ENCODE results near the gene CFAP221.
"Not testable (repeated sequence)": the region's sequence is repeated elsewhere in the genome, so short reads cannot be mapped to it uniquely, and the experiment has no call there.

CFAP221 gene

GRCh38 chr2:119584469-119584868 is 40.2 kb downstream of the CFAP221 start:
- FAIRE-seq (no peak), DNase-seq (ENCODE audit: low spot score) (no peak)

DNA sequence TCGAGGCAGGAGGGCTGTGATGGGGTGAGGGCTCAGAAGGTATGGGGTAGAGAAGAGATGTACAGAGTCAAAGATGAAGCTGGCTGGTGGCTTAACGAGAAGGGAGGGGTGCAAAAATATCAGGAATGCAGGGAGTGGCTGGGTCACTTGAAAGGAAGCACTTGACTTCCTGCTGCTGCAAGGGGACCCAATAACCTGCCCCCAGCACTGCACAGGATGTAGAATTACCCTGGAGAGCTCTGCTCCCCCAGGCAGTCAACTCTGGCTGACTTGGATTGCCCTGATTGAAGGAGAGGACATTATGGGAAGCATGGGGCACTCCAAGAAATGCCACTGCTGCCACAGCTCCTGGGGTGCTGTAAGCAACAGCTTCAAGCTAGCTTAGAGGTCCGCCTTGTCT is 41.8 kb downstream of the CFAP221 start:
- DNase-seq (ENCODE audit: low spot score) (no peak), FAIRE-seq (no peak)

- DNase-seq (ENCODE audit: low spot score) (no peak), FAIRE-seq (no peak)
Measured at GRCh38 chr2:119590873-119591272, 46.6 kb downstream of the CFAP221 start.

- no peak for DNase-seq (ENCODE audit: low spot score)
- FAIRE-seq, result no peak
Measured at GRCh38 chr2:119591523-119591922, 47.3 kb downstream of the CFAP221 start.

DNA sequence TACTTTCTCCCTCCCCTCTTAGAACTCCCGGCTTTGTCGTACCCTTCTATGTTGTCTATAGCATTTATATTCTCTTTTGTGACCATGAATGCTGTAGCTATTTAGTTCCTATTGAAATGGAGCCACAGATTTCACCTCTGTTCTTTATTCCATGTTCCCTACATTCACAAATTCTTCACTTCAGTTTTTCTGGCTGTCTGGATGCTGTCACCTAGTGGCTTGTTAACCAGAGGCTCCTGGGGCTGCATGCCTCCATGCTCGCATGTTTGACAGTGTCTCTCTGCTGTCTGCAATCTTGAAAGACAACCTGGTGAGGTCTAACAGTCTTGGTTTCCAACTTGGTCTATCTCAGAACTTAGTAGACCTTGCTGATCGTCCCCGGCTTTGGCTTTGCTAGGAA is 48.2 kb downstream of the CFAP221 start:
- no peak for DNase-seq (ENCODE audit: low spot score)
- FAIRE-seq, result no peak

- DNase-seq (ENCODE audit: low spot score) (no peak), FAIRE-seq (no peak)
Measured at GRCh38 chr2:119596638-119597037, 52.4 kb downstream of the CFAP221 start.

- no peak for FAIRE-seq
Measured at GRCh38 chr2:119598596-119599263, 54.5 kb downstream of the CFAP221 start.

GRCh38 chr2:119599384-119599783 is 55.1 kb downstream of the CFAP221 start:
- no peak for DNase-seq (ENCODE audit: low spot score)
- FAIRE-seq, result no peak

More at GRCh38 chr2:119598596-119599263, 54.5 kb downstream of the CFAP221 start:
- no peak for DNase-seq (ENCODE audit: low spot score)

- FAIRE-seq, result no peak
- no peak for DNase-seq (ENCODE audit: low spot score)
Measured at GRCh38 chr2:119605096-119605495, 60.8 kb downstream of the CFAP221 start.

- DNase-seq (ENCODE audit: low spot score) (no peak), FAIRE-seq (no peak)
Measured at GRCh38 chr2:119606674-119607073, 62.4 kb downstream of the CFAP221 start.

DNA sequence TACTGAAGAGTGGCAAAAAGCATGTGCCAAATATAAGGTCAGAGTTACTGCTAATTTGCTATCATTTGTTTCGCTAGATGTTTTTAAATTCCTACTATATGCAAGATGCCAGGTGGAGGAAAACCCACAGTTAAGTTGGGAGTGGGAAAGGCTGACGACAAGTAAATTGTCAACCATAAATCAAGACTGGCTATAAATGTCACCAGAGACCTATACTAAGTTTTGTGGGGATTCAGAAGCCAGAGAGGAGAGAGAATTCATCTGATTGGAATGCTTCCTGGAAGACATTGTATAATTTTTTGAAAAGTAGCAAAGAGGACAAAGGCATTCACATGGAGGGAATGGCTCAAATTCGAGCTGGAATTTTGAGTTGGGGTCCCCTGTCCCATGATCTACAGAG is 64.3 kb downstream of the CFAP221 start:
- DNase-seq (ENCODE audit: low spot score) (no peak), FAIRE-seq (no peak)

- DNase-seq (ENCODE audit: low spot score) (no peak), FAIRE-seq (no peak)
Measured at GRCh38 chr2:119609337-119609736, 65.1 kb downstream of the CFAP221 start.

- DNase-seq (ENCODE audit: low spot score); FAIRE-seq: not testable (repeated sequence)
Measured at GRCh38 chr2:119614140-119614539, 69.9 kb downstream of the CFAP221 start.

DNA sequence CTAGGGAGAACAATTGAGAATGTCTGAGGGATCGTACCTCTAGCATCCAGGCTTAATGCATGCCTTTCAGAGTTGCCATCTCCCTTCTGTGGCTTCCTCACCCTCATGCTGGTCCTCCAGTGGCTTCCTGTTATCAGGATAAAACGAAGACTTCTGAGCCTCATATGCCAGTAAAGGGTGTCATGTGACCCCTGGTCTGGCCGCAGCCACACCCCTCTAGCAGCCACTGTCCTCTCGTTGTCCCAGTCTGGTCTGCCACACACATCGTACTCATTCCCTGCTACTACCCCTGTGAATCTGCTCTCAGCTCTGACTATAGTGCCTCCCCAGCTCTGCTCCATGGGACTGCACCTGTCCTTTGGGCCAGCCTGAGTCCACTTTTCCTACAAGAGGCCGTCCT is 72.2 kb downstream of the CFAP221 start:
- no peak for FAIRE-seq

GRCh38 chr2:119617455-119617854 is 73.2 kb downstream of the CFAP221 start:
- DNase-seq (ENCODE audit: low spot score), result no peak
- FAIRE-seq, result no peak

More for the DNA sequence above, 72.2 kb downstream of the CFAP221 start:
- DNase-seq (ENCODE audit: low spot score), result no peak

GRCh38 chr2:119618725-119619124 is 74.5 kb downstream of the CFAP221 start:
- not testable (repeated sequence) for FAIRE-seq

DNA sequence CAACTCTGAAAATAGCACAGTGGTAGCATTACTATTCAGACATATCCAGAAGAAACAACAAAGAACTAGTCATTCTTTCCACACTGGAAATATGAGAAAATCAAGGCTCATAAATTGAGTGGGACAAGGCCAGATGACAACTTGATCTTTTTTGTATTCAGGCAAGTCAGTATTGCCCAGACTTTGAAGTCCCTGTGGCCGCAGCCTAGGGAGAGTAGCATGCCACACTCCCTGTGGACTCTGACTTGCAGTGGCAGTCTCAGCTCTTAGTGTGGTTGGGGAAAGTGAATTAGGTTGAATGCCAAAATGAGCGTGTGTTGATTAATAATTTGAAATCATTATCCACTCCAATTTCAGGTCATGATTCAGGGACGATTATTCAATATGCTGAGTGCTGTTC is 81.0 kb downstream of the CFAP221 start:
- DNase-seq (ENCODE audit: low spot score) (no peak), FAIRE-seq (no peak)

More at GRCh38 chr2:119618725-119619124, 74.5 kb downstream of the CFAP221 start:
- DNase-seq (ENCODE audit: low spot score), result not testable (repeated sequence)

GRCh38 chr2:119629323-119629825 is 85.1 kb downstream of the CFAP221 start:
- FAIRE-seq (no peak), DNase-seq (ENCODE audit: low spot score) (no peak)

DNA sequence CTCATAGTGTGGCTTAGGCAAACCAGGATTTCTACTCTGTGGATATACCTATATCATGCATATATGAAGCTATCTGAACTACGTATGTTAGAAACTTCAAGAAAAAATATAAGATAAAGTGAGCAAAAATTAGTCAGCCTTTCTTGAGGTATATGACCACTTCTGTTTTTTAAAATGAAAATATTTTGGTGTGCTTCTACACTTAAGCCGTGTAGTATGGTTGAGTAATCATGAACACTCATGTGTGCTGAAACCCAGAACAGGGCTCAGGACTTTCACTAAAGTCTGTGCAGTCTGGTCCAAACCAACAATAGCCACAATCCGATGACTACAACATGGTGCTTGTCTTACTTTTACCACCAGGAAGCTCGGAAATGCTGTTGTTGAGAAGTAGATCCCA is 85.9 kb downstream of the CFAP221 start:
- FAIRE-seq (no peak), DNase-seq (ENCODE audit: low spot score) (no peak)

DNA sequence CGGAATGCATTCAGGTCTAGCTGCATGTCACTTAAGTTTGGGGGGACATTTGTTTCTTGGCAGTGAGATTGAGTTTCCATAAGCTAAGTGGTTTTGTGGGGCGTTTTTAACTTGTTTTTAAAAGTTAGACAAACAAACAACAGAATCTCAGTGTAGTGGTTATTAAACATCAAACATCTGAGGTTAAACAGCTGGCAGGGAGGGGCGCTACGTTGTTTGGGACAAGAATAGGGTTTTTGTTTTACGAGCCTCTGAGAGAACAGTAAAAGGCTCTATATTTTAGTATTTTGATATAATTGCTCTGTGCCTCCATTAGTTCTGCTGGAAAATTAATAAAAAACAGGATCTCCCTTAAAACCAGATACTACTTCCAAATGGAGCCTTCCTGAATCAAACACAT is 93.1 kb downstream of the CFAP221 start:
- FAIRE-seq (no peak), DNase-seq (ENCODE audit: low spot score) (no peak)

GRCh38 chr2:119638246-119638645 is 94.0 kb downstream of the CFAP221 start:
- no peak for FAIRE-seq

GRCh38 chr2:119638685-119639554 is 94.7 kb downstream of the CFAP221 start:
- DNase-seq (ENCODE audit: low spot score) (no peak), FAIRE-seq (no peak)

More at GRCh38 chr2:119638246-119638645, 94.0 kb downstream of the CFAP221 start:
- DNase-seq (ENCODE audit: low spot score), result no peak
